AG09319 (cell line): ENCODE measurements around the gene PALD1.

Source experiments
- DNase-seq: peaks from one replicate; pipeline ENCODE4 v3.0.0-alpha.2; 2010; ENCODE audit warnings: low read depth; ENCODE audit errors: extremely low read depth
- CTCF ChIP-seq: IDR thresholded peaks from 2 replicates; pipeline ENCODE4 v1.5.1; 2011; ENCODE audit warnings: low read depth, mild to moderate bottlenecking, inconsistent platforms, low read length, moderate library complexity

PALD1 gene

GRCh38 chr10:70539471-70539870 is 60.9 kb downstream of the PALD1 start:
- no peak for TF ChIP-seq CTCF
- DNase-seq = no peak

GRCh38 chr10:70540089-70540788 is 61.7 kb downstream of the PALD1 start:
- TF ChIP-seq CTCF = peak; percentile 76
- DNase-seq = no peak

- TF ChIP-seq CTCF = no peak
- no peak for DNase-seq
Observed at GRCh38 chr10:70540789-70541360, 62.3 kb downstream of the PALD1 start.

- no peak for DNase-seq
- TF ChIP-seq CTCF = no peak
Observed at GRCh38 chr10:70541736-70542564, 63.4 kb downstream of the PALD1 start.

GRCh38 chr10:70542565-70542938 is 64.0 kb downstream of the PALD1 start:
- DNase-seq = no peak
- peak; percentile 33 for TF ChIP-seq CTCF

- DNase-seq = no peak
Observed at GRCh38 chr10:70543911-70544310, 65.3 kb downstream of the PALD1 start.

More at GRCh38 chr10:70543911-70544310, 65.3 kb downstream of the PALD1 start:
- TF ChIP-seq CTCF = no peak
